NCI-H2227 (cell line): Measurements from ENCODE around the gene CSN3.
"Not testable (repeated sequence)": the region's sequence is repeated elsewhere in the genome, so short reads cannot be mapped to it uniquely, and the experiment has no call there.

ENCODE experiments used
- DNase-seq: peaks from one replicate; lab custom pipeline; 2025; ENCODE audit not compliant: unreplicated experiment; lab: John Stamatoyannopoulos, UW

CSN3 gene

GRCh38 chr4:70242297-70242696 lies at the start of gene CSN3:
CSN3 (plus strand) TSS chr4:70242597; CDS start chr4:70244820, 2,223 bp downstream.
- not testable (repeated sequence) for DNase-seq

DNA sequence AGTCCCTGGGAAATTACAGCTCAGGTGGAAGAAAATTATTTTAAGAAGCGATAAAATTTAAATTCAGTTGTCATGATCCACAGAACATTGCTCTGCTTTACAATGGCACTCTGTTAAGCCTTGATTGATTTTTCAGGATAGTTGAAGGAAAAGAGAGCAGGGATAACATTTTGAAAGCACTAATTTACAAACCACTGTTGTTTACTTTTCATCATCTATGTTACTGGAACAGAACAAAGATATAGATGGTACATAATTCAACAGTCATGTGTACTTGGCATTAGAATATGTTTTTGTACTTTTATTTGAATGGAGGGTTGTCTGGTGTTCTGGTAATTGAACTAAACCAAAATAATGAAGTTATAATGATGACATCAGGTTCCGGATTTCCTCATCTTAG lies 49.5 kb upstream of the CSN3 start:
- no peak for DNase-seq

- DNase-seq, result no peak
Observed at GRCh38 chr4:70195425-70195824, 47.0 kb upstream of the CSN3 start, which contains the start of gene ODAM. ODAM (plus strand) TSS chr4:70195725; CDS start chr4:70196544, 819 bp downstream.

DNA sequence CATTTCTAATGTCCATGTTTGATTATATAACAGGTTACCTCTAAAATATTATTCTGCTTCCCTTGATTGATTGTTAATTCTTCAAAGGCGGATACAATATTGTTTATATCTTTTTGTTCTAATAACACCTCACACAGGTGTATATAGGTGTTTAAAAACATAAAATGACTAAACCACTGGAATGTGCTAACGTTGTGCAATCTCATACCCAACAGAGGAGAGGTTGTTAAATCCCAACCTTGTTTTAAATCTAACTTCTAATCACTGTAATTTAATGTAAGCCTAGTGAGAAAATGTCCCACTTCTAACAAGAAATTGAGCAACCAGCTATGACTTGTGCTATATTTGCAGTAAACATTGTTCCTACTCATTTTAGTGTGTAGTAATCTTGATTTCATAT lies 45.5 kb upstream of the CSN3 start:
- no peak for DNase-seq

- DNase-seq, result no peak
Observed at GRCh38 chr4:70197842-70198241, 44.6 kb upstream of the CSN3 start.

- no peak for DNase-seq
Observed at GRCh38 chr4:70203601-70204000, 38.8 kb upstream of the CSN3 start.

- not testable (repeated sequence) for DNase-seq
Observed at GRCh38 chr4:70212752-70213151, 29.6 kb upstream of the CSN3 start.

GRCh38 chr4:70216109-70216508 lies 26.3 kb upstream of the CSN3 start:
- not testable (repeated sequence) for DNase-seq

- not testable (repeated sequence) for DNase-seq
Observed at GRCh38 chr4:70216550-70216949, 25.8 kb upstream of the CSN3 start.

GRCh38 chr4:70221389-70221788 lies 21.0 kb upstream of the CSN3 start:
- not testable (repeated sequence) for DNase-seq

DNA sequence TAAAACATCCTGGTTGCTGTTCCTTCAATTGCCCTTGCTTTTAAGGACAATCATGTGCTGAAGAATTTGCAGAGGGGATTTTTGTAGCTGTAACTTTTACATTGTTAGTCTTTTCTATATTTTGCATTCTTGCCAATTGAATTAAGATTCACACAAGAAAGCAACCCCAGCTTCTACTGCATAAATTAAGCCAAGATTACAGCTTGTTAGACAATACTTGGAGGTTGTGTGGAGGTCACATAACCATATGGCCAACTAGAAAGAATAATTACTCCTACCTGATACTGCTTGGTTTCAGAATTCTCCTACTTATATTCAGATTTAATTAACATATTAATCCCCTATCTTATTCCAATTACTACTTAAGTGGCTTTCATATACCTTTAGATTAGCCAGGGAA lies 20.6 kb upstream of the CSN3 start:
- DNase-seq, result not testable (repeated sequence)

GRCh38 chr4:70225824-70226223 lies 16.6 kb upstream of the CSN3 start, which contains the start of gene FDCSP:
FDCSP (plus strand) TSS chr4:70226124; CDS start chr4:70231195, 5,071 bp downstream.
- no peak for DNase-seq

DNA sequence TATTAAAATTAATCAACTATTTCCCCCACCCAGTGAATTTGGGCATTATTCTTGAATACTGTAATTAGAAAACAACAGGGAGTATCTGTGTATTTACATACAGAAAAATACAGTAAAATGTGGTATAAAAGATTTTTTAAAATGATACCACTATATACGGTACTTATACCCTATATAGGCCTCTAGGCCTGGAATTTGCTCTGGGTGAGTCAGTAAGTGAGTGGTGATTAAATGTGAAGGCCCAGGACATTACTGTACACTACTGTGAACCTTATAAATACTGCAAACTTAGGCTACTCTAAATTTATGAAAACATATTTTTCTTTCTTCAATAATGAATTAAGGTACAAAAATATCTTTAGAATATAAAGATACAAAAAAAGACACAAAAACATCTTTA lies 6.3 kb upstream of the CSN3 start:
- no peak for DNase-seq

- DNase-seq, result no peak
Observed at GRCh38 chr4:70239131-70239883, 3.1 kb upstream of the CSN3 start.

DNA sequence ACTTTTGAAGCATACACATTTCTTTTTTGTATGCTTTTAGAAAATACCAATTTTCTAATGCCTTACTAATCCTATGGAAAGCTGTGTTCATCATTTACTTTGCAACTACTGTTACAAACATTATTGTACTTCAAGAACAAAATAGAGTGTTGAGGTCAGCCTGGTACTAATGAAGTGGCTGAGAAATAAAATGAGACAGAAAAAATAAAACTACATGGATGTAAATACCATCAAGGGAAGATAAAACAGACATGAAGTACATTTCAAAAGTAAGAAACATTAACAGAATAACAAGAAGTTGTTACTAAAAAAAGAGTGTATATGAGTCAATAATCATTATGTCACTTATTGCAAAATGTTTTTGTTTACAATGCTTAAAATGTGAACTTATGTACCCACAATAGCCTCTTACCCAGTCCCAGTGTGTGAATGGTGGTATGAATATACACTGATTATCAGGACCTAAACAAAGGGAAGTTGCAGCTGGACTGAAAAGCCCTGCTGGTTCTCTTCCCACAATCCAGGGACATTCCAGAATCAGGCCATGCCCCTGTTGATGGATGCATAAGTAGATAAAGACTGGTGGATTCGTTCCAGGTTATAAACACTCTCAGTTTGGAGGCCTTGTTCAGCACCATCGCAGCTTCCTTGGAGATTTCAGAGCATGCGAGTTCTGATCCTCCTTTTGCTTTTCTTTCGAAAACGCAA lies 2.4 kb upstream of the CSN3 start:
- DNase-seq, result no peak

DNA sequence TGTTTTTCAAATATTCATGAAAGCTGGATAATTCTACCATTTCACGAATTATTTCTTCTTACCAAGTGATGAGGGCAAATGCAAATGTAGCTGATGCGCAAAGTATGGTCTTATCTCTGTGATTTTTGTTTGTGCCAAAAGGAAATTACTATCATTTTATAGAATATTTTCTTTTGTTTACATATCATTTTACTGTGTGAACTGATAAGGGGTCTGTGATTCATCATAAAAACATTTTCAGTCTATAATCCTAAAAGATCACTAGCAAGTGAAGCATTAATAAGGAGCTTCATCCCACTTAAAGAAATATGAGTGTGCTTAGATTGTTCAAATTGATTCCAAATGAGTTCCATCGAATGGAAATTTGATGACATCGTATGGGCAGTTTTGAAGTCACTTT lies 694 bp downstream of the CSN3 start:
- DNase-seq, result no peak

GRCh38 chr4:70251250-70251944 lies 9.0 kb downstream of the CSN3 start:
- DNase-seq, result no peak

GRCh38 chr4:70251945-70252277 lies 9.5 kb downstream of the CSN3 start:
- no peak for DNase-seq

- no peak for DNase-seq
Observed at GRCh38 chr4:70269674-70270073, 27.3 kb downstream of the CSN3 start.

GRCh38 chr4:70277121-70277520 lies 34.7 kb downstream of the CSN3 start:
- DNase-seq, result no peak

- no peak for DNase-seq
Observed at GRCh38 chr4:70280567-70280966, 38.2 kb downstream of the CSN3 start.

GRCh38 chr4:70288651-70289050 lies 46.3 kb downstream of the CSN3 start:
- no peak for DNase-seq
